ENCODE data around the gene NMRAL1. TPM values are rescaled to one million over a fixed set of nuclear protein-coding genes. Genes with fewer than 3 reads are reported as not detected.

Gene NMRAL1
- total RNA-seq, 1 donor from 2014 or later, result 21.9 TPM

DNA sequence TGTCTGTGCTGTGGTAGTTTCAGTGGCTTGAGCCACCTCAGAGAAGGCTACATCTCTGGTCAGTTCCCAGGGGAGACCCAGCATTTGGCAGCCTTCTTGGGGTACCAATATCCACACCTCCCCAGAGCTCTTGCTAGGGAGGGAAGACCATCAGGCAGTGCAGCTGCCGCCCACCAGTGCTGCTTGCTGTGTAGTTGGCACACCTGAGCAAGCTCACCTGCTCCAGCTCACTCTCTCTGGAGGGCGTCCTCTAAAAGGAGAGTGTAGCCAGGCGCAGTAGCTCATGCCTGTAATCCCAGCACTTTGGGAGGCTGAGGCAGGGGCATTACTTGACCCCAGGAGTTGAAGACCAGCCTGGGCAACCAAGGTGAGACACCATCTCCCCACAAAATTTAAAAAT lies 34.4 kb upstream of the NMRAL1 start:
- intact Hi-C loops (cut with micrococcal nuclease), result no loop called here
- H3K36me3 ChIP-seq, result peaks cover 76% of the 10 kb centered on the region

DNA sequence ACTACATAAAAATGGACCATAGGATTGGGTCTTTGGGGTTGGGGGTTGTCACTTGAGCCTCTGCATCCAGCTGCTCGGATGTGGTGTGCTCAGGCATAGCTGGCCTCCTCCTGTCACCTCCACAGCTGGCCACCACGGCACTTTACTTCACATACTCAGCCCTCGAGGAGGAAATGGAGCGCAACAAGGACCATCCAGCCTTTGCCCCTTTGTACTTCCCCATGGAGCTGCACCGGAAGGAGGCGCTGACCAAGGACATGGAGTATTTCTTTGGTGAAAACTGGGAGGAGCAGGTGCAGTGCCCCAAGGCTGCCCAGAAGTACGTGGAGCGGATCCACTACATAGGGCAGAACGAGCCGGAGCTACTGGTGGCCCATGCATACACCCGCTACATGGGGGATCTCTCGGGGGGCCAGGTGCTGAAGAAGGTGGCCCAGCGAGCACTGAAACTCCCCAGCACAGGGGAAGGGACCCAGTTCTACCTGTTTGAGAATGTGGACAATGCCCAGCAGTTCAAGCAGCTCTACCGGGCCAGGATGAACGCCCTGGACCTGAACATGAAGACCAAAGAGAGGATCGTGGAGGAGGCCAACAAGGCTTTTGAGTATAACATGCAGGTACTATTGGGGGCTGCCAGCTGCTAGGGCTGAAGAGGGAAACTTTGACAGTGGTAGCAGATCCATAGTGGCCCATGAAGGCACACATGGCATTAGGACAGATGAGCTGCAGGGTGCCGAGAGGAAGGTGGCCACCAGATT lies 33.3 kb upstream of the NMRAL1 start:
- DNase-seq, result no peak
- Histone ChIP-seq H3K27ac (replicated peaks) (no peak overlapping the region), H3K27me3 (ENCODE audit: low read depth) (no peaks in the 10 kb centered on the region), H3K9me3 (replicated peaks) (no peaks in the 10 kb centered on the region), H3K4me3 (no peak overlapping the region), H3K36me3 (peaks cover 70% of the 10 kb centered on the region), H3K4me1 (peaks cover 60% of the 10 kb centered on the region)
- TF ChIP-seq, protein P1, sequence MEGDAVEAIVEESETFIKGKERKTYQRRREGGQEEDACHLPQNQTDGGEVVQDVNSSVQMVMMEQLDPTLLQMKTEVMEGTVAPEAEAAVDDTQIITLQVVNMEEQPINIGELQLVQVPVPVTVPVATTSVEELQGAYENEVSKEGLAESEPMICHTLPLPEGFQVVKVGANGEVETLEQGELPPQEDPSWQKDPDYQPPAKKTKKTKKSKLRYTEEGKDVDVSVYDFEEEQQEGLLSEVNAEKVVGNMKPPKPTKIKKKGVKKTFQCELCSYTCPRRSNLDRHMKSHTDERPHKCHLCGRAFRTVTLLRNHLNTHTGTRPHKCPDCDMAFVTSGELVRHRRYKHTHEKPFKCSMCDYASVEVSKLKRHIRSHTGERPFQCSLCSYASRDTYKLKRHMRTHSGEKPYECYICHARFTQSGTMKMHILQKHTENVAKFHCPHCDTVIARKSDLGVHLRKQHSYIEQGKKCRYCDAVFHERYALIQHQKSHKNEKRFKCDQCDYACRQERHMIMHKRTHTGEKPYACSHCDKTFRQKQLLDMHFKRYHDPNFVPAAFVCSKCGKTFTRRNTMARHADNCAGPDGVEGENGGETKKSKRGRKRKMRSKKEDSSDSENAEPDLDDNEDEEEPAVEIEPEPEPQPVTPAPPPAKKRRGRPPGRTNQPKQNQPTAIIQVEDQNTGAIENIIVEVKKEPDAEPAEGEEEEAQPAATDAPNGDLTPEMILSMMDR (IDR thresholded peaks at IDR 0.05; ENCODE audit: borderline replicate concordance), result no peak
- intact Hi-C loops (cut with micrococcal nuclease), result no loop called here

More for the DNA sequence above, 34.4 kb upstream of the NMRAL1 start:
- Histone ChIP-seq H3K4me1 (peaks cover 60% of the 10 kb centered on the region), H3K9me3 (replicated peaks) (no peaks in the 10 kb centered on the region), H3K27ac (replicated peaks) (no peak overlapping the region), H3K4me3 (no peak overlapping the region), H3K27me3 (ENCODE audit: low read depth) (no peaks in the 10 kb centered on the region)
- DNase-seq, result no peak
- TF ChIP-seq, protein P1 (IDR thresholded peaks at IDR 0.05; ENCODE audit: borderline replicate concordance), result no peak

- TF ChIP-seq, protein P1 (IDR thresholded peaks at IDR 0.05; ENCODE audit: borderline replicate concordance), result peak; percentile 86
- intact Hi-C loops (cut with micrococcal nuclease), result no loop called here
- H3K27me3 ChIP-seq (ENCODE audit: low read depth), result no peaks in the 10 kb centered on the region
- peaks cover 60% of the 10 kb centered on the region for H3K36me3 ChIP-seq
- H3K27ac ChIP-seq (replicated peaks), result peak overlapping the region; percentile 43
- DNase-seq, result no peak
- H3K9me3 ChIP-seq (replicated peaks), result no peaks in the 10 kb centered on the region
- H3K4me1 ChIP-seq, result peaks cover 61% of the 10 kb centered on the region
- H3K4me3 ChIP-seq, result no peak overlapping the region
Observed at GRCh38 chr16:4506450-4506849, 32.0 kb upstream of the NMRAL1 start.

DNA sequence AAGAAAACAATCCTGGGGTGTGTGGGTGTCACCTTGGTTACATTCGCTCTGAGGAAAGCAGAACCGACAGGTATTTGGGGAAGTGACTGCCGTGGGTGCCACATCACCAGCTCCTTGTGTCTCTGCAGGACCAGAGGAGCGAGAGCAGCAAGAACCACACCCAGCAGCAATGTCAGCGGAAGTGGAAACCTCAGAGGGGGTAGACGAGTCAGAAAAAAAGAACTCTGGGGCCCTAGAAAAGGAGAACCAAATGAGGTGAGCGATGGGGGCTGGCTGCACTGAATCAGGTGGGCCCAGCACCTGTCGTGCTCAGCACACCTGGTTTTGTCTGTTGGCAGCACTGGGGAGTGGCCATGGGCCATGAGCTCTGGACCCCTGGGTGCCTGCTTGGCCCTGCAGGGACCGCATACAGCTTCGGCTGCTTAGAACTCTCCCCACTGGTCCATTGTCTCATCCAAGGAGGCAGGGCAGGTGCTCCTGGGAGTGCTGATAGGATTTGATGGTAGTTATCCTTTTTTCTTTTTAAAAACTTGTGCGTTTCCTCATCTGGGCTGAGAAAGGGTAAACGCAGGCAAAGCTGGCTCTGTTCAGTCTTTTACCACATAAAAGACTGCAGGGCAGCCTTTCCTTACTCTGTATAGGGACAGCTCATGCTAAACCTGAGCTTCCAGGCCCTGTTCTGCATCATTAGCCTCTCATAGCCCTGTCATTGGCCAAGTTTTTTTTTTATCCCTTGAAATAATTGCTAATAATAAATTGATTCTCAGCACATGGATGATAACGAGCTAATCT lies 31.1 kb upstream of the NMRAL1 start:
- Histone ChIP-seq H3K27ac (replicated peaks) (peak overlapping the region; percentile 30), H3K4me3 (no peak overlapping the region)
- TF ChIP-seq, protein P1 (IDR thresholded peaks at IDR 0.05; ENCODE audit: borderline replicate concordance), result no peak

DNA sequence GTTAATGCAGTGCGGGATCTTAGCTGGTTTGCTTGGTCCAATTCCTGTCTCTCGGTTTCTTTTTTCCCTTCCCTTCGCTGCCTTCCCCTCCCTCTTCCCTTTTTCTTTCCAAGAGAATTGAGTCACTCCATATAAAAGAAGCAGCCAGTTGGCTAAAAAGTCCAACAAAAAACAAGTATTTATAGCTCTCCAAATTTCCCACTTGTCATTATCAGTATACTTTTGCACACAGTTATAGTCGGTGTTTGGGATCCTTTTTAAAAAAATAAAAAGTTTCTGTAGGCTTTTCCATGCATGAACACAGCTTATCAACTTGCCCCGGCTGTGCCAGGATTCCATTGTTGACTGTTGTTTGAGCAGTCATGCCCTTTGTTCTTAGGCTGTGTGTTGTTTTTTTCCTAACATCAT lies 26.6 kb upstream of the NMRAL1 start:
- TF ChIP-seq, protein P1 (IDR thresholded peaks at IDR 0.05; ENCODE audit: borderline replicate concordance), result no peak
- Histone ChIP-seq H3K36me3 (peaks cover 15% of the 10 kb centered on the region), H3K27ac (replicated peaks) (peak overlapping the region; percentile 82), H3K4me3 (peak overlapping the region; percentile 40), H3K4me1 (peaks cover 91% of the 10 kb centered on the region), H3K27me3 (ENCODE audit: low read depth) (no peaks in the 10 kb centered on the region), H3K9me3 (replicated peaks) (no peaks in the 10 kb centered on the region)
- no peak for DNase-seq
- intact Hi-C loops (cut with micrococcal nuclease), result no loop called here

More for the DNA sequence above, 31.1 kb upstream of the NMRAL1 start:
- DNase-seq, result no peak
- Histone ChIP-seq H3K4me1 (peaks cover 61% of the 10 kb centered on the region), H3K36me3 (peaks cover 51% of the 10 kb centered on the region), H3K9me3 (replicated peaks) (no peaks in the 10 kb centered on the region), H3K27me3 (ENCODE audit: low read depth) (no peaks in the 10 kb centered on the region)
- intact Hi-C loops (cut with micrococcal nuclease), result no loop called here

Data from left ventricle myocardium inferior (tissue), 1 donor.